Gastrocnemius medialis (tissue), 4 donors: ENCODE measurements around the gene SYT2.
"Not testable (repeated sequence)": the region's sequence is repeated elsewhere in the genome, so short reads cannot be mapped to it uniquely, and the experiment has no call there.

Source experiments
- POLR2A ChIP-seq, 2 donors: fragments of 450-650 bp; IDR thresholded peaks; one replicate each; pipeline ENCODE4 v1.6.1; 2017; ENCODE audit warnings: antibody characterized with exemption in 2 of 2, mild to moderate bottlenecking in 2 of 2, moderate library complexity in 2 of 2
- TF ChIP-seq, protein P1 (sequence below), 5 experiments: fragments of 450-650 bp in 3 of 5; fragments of 200-600 bp in 2 of 5; sonication (generic) in 2 of 5; IDR thresholded peaks in 4 of 5; conservative IDR thresholded peaks in 1 of 5; 1 replicate in 4 of 5; 2 replicates in 1 of 5; pipeline ENCODE4 v1.5.1; 2016 to 2019; ENCODE audit warnings: antibody characterized with exemption in 5 of 5, mild to moderate bottlenecking in 3 of 5, moderate library complexity in 3 of 5

- not testable (repeated sequence) for TF ChIP-seq POLR2A (IDR thresholded peaks at IDR 0.05)
- TF ChIP-seq, protein P1, sequence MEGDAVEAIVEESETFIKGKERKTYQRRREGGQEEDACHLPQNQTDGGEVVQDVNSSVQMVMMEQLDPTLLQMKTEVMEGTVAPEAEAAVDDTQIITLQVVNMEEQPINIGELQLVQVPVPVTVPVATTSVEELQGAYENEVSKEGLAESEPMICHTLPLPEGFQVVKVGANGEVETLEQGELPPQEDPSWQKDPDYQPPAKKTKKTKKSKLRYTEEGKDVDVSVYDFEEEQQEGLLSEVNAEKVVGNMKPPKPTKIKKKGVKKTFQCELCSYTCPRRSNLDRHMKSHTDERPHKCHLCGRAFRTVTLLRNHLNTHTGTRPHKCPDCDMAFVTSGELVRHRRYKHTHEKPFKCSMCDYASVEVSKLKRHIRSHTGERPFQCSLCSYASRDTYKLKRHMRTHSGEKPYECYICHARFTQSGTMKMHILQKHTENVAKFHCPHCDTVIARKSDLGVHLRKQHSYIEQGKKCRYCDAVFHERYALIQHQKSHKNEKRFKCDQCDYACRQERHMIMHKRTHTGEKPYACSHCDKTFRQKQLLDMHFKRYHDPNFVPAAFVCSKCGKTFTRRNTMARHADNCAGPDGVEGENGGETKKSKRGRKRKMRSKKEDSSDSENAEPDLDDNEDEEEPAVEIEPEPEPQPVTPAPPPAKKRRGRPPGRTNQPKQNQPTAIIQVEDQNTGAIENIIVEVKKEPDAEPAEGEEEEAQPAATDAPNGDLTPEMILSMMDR (IDR thresholded peaks at IDR 0.05 in 4 of 5, conservative IDR thresholded peaks at IDR 0.05 in 1 of 5) = not testable (repeated sequence)
These were observed 167.8 kb downstream of the SYT2 start for GRCh38 chr1:202542415-202542814.
